B cell (primary cell): ENCODE measurements around the gene SWSAP1. TPM values are rescaled to one million over a fixed set of nuclear protein-coding genes. Genes with fewer than 3 reads are reported as not detected.

Source experiments
- ATAC-seq: fragments of 200-7000 bp; cut with Tn5 transposase; one replicate; pipeline ENCODE4 v1.10.0; 2021; ENCODE audit warnings: low read depth, mild to moderate bottlenecking, moderate number of reproducible peaks, moderate library complexity
- CTCF ChIA-PET: fragments of 350-600 bp; sonication (Branson Sonifier 250); formaldehyde crosslinking; loops from one replicate; lab custom pipeline; 2021; ENCODE audit warnings: antibody characterized with exemption, inconsistent platforms; lab: Charles Lee
- POLR2A ChIA-PET: fragments of 350-600 bp; sonication (Branson Sonifier 250); formaldehyde crosslinking; loops from one replicate; lab custom pipeline; 2021; ENCODE audit warnings: antibody characterized with exemption; lab: Charles Lee
- DNase-seq: peaks from one replicate; pipeline ENCODE4 v3.0.0; 2013
- H2AFZ ChIP-seq: 2 replicates; pipeline ENCODE4 v1.6.1; 2012; ENCODE audit warnings: mild to moderate bottlenecking, low read depth, low read length; ENCODE audit not compliant: insufficient read depth, poor library complexity, severe bottlenecking
- H3K27ac ChIP-seq, 2 donors: 1 replicate in 1 of 2; 2 replicates in 1 of 2; pipeline ENCODE4 v1.5.1; 2012 to 2013; ENCODE audit warnings: low read length in 2 of 2, mild to moderate bottlenecking in 2 of 2, moderate library complexity in 1 of 2
- H3K27me3 ChIP-seq, 4 experiments: fragments of 200-600 bp in 1 of 4; sonication (generic) in 1 of 4; replicated peaks in 1 of 4; 1 replicate in 2 of 4; 2 replicates in 2 of 4; pipeline versions ENCODE4 v1.6.1 to v1.7.0; 2013 to 2016; ENCODE audit warnings: low read length in 3 of 4, mild to moderate bottlenecking in 2 of 4, mixed read lengths in 1 of 4, moderate library complexity in 1 of 4; ENCODE audit not compliant: insufficient read depth in 4 of 4, control insufficient read depth in 3 of 4; ENCODE audit errors: control extremely low read depth in 1 of 4
- H3K36me3 ChIP-seq, 2 experiments: replicated peaks in 1 of 2; 1 replicate in 1 of 2; 2 replicates in 1 of 2; pipeline versions ENCODE4 v1.6.1 to v1.7.1; 2013; ENCODE audit warnings: low read length in 1 of 2; ENCODE audit not compliant: insufficient read depth in 2 of 2, control insufficient read depth in 1 of 2; ENCODE audit errors: control extremely low read depth in 1 of 2, extremely low read depth in 1 of 2
- H3K4me1 ChIP-seq, 2 donors: fragments of 200-600 bp in 1 of 2; sonication (generic) in 1 of 2; 1 replicate in 1 of 2; 2 replicates in 1 of 2; pipeline versions ENCODE4 v1.5.1 to v1.6.1; 2013 to 2017; ENCODE audit warnings: low read length in 2 of 2; ENCODE audit not compliant: control insufficient read depth in 2 of 2, insufficient read depth in 2 of 2
- H3K4me2 ChIP-seq: replicated peaks from 2 replicates; pipeline ENCODE3; 2012; ENCODE audit warnings: mild to moderate bottlenecking, low read depth, low read length; ENCODE audit not compliant: poor library complexity, severe bottlenecking
- H3K4me3 ChIP-seq, 5 experiments: fragments of 200-600 bp in 1 of 5; sonication (generic) in 1 of 5; 1 replicate in 3 of 5; 2 replicates in 2 of 5; pipeline versions ENCODE4 v1.5.1 to v1.7.0; 2011 to 2016; ENCODE audit warnings: low read length in 4 of 5, mild to moderate bottlenecking in 4 of 5, low read depth in 2 of 5, control low read depth in 1 of 5, moderate library complexity in 1 of 5; ENCODE audit not compliant: insufficient read depth in 1 of 5; ENCODE audit errors: control extremely low read depth in 1 of 5, extremely low read depth in 1 of 5
- H3K79me2 ChIP-seq: fragments of 200-600 bp; sonication (generic); one replicate; pipeline ENCODE4 v1.6.0; 2016; ENCODE audit warnings: low read length; ENCODE audit not compliant: control insufficient read depth, insufficient read depth
- H3K9ac ChIP-seq: fragments of 200-600 bp; sonication (generic); 2 replicates; pipeline ENCODE4 v1.6.1; 2017; ENCODE audit warnings: mild to moderate bottlenecking, low read length, moderate library complexity
- H3K9me3 ChIP-seq, 3 donors: one replicate each; pipeline versions ENCODE4 v1.6.1 to v1.7.1; 2013; ENCODE audit warnings: low read length in 2 of 3; ENCODE audit not compliant: control insufficient read depth in 2 of 3, insufficient read depth in 1 of 3; ENCODE audit errors: control extremely low read depth in 1 of 3
- H4K20me1 ChIP-seq: 2 replicates; pipeline ENCODE4 v1.6.0; 2012; ENCODE audit warnings: mild to moderate bottlenecking, low read length; ENCODE audit not compliant: insufficient read depth, control insufficient read depth, poor library complexity, severe bottlenecking
- H3K27ac Mint-ChIP-seq: one replicate; pipeline ENCODE4 v1.8.0; 2021; ENCODE audit warnings: mixed read lengths
- H3K27me3 Mint-ChIP-seq: one replicate; pipeline ENCODE4 v1.8.0; 2021; ENCODE audit warnings: mixed read lengths
- H3K4me1 Mint-ChIP-seq: one replicate; pipeline ENCODE4 v1.8.0; 2021; ENCODE audit warnings: mixed read lengths
- H3K4me3 Mint-ChIP-seq: one replicate; pipeline ENCODE4 v1.8.0; 2021; ENCODE audit warnings: mixed read lengths
- H3K9me3 Mint-ChIP-seq: one replicate; pipeline ENCODE4 v1.8.0; 2022; ENCODE audit warnings: mixed read lengths; ENCODE audit not compliant: insufficient read depth
- EZH2 ChIP-seq: IDR thresholded peaks from 2 replicates; pipeline ENCODE4 v1.6.1; 2012; ENCODE audit warnings: borderline replicate concordance, low read depth, mild to moderate bottlenecking, moderate library complexity, low read length; ENCODE audit not compliant: insufficient read depth, poor library complexity, severe bottlenecking
- WGBS: methylation state at CpG from one replicate; pipeline ENCODE4 v1.1.5; 2013; ENCODE audit warnings: missing lambda C conversion rate; ENCODE audit not compliant: insufficient coverage; 5-methylcytosine and 5-hydroxymethylcytosine counted together
- intact Hi-C: fragments of 100-400 bp; cut with micrococcal nuclease; formaldehyde crosslinking; loops from one replicate; pipeline ENCODE4 v1.10.0; 2022
- polyA plus RNA-seq: library from polyadenylated mRNA; depleted of rRNA; stranded (reverse); fragments of >200 nt; gene quantifications from 2 replicates; pipeline ENCODE4 v1.2.3, GENCODE V29; 2012
- total RNA-seq, 2 donors: library from RNA; stranded (reverse); fragments of 120-200 nt in 1 of 2; gene quantifications; 1 replicate in 1 of 2; 2 replicates in 1 of 2; pipeline versions ENCODE4 v1.2.3 to v1.2.4, GENCODE V29; 2013 to 2022
- TF ChIP-seq, protein P1 (sequence below): fragments of 200-600 bp; IDR thresholded peaks from one replicate; pipeline ENCODE4 v1.8.0; 2022; ENCODE audit warnings: antibody characterized with exemption, mild to moderate bottlenecking

Gene SWSAP1
- total and polyA plus RNA-seq, 2 donors (not counting 1 experiment from before 2014, with no cell fraction given), result 5.0 to 7.6 TPM

DNA sequence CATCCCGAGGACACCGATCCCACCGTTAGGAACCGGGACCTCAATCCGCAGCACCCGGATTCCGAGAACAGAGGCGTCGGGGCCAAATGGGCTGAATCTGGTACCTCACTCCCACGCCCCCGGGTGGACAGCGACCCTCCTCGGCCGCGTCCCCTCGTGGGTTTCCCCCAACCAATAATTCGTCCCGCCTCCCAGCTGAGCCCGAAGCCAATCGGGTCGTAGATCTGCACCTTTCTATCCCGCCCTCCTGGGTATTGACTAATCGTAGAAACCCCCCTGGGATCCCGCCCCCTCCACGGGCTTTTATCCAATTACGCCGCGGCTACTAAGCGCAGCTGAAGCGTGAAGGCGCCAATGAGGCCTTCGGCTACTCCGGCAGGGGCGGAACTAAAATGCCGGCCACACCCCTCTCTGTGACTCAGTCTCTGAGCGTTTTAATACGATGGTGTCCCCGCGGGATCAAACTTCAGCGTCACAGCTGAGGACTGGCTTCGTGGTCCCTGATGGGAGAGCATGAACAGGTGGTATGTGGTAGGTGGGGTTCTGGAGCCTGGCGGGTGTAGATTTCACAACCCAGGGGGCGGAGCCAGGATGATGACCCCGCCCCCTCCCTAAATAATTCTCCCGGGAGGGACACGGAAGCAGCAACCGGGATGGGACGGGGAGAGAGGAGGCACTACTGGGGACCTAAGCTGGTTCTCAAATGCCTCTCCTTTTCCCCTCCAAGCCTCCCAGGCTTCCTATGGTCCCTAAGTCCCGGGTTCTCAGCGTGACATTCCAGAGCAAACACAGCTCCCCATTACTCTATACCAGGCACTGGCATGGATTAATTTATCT is 28.1 kb upstream of the SWSAP1 start, which contains the start of the genes CCDC159 and TMEM205:
Gene CCDC159, plus strand, starts transcription at position 416 of the 837 bp plus-strand sequence. Its CDS starts 88 bp downstream, at position 504.
Gene TMEM205, minus strand, starts transcription at position 165 of the 837 bp plus-strand sequence. CDS start 649 bp downstream, outside the sequence.
- Histone ChIP-seq H3K9ac (peak within 1 kb of the TSS; percentile 96), H4K20me1 (no peaks in the 10 kb centered on the region), H2AFZ (peak within 1 kb of the TSS; percentile 86), H3K36me3 (peaks cover 2% of the 10 kb centered on the region in 2 experiments), H3K4me3 (peak within 1 kb of the TSS; percentile 67 to 97 (median 94)), H3K4me2 (peak within 1 kb of the TSS; percentile 82), H3K79me2 (peaks cover 4% of the 10 kb centered on the region), H3K27me3 (no peaks in the 10 kb centered on the region), H3K4me1 (peaks cover 11 to 20% of the 10 kb centered on the region in 2 donors), H3K27ac (peak within 1 kb of the TSS; percentile 71 to 86), H3K9me3 (peaks cover 0 to 13% (median 3%) of the 10 kb centered on the region in 3 donors)
- H3K27ac Mint-ChIP-seq, result peak within 1 kb of the TSS; percentile 96
- H3K27me3 Mint-ChIP-seq, result no peaks in the 10 kb centered on the region
- DNase-seq (peak; percentile 99), ATAC-seq (peak; percentile 97)
- ChIA-PET CTCF (interaction anchor here (0.9 to 1.6 kb wide), 3 partner anchors 35 to 702 kb away, joined by 5 to 10 read pairs (median 6); no protein-coding TSS in a partner anchor), POLR2A (interaction anchor here (0.5 to 3.0 kb wide), 4 partner anchors 28 to 1110 kb away, joined by 3 to 23 read pairs (median 4); partner anchors contain the start of gene SWSAP1)
- peaks cover 28% of the 10 kb centered on the region for H3K4me1 Mint-ChIP-seq
- peak within 1 kb of the TSS; percentile 99 for H3K4me3 Mint-ChIP-seq
- intact Hi-C loops, result loop anchor here (1.0 kb wide), 4 partner anchors 28 to 159 kb away; partner anchors contain the start of genes ODAD3, PRKCSH, SWSAP1 and ZNF653
- under 1% methylated on average over 48 of the region's 50 CpGs for WGBS
- peaks cover 4% of the 10 kb centered on the region for H3K9me3 Mint-ChIP-seq
- TF ChIP-seq, protein P1, sequence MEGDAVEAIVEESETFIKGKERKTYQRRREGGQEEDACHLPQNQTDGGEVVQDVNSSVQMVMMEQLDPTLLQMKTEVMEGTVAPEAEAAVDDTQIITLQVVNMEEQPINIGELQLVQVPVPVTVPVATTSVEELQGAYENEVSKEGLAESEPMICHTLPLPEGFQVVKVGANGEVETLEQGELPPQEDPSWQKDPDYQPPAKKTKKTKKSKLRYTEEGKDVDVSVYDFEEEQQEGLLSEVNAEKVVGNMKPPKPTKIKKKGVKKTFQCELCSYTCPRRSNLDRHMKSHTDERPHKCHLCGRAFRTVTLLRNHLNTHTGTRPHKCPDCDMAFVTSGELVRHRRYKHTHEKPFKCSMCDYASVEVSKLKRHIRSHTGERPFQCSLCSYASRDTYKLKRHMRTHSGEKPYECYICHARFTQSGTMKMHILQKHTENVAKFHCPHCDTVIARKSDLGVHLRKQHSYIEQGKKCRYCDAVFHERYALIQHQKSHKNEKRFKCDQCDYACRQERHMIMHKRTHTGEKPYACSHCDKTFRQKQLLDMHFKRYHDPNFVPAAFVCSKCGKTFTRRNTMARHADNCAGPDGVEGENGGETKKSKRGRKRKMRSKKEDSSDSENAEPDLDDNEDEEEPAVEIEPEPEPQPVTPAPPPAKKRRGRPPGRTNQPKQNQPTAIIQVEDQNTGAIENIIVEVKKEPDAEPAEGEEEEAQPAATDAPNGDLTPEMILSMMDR, result no peak
- TF ChIP-seq EZH2, result no peak
